ENCODE results near the gene PFDN4. TPM values are rescaled to one million over a fixed set of nuclear protein-coding genes. Genes with fewer than 3 reads are reported as not detected.
"Not testable (repeated sequence)": the region's sequence is repeated elsewhere in the genome, so short reads cannot be mapped to it uniquely, and the experiment has no call there.

PFDN4 gene
- total RNA-seq, 1 donor from 2014 or later: 143 TPM

DNA sequence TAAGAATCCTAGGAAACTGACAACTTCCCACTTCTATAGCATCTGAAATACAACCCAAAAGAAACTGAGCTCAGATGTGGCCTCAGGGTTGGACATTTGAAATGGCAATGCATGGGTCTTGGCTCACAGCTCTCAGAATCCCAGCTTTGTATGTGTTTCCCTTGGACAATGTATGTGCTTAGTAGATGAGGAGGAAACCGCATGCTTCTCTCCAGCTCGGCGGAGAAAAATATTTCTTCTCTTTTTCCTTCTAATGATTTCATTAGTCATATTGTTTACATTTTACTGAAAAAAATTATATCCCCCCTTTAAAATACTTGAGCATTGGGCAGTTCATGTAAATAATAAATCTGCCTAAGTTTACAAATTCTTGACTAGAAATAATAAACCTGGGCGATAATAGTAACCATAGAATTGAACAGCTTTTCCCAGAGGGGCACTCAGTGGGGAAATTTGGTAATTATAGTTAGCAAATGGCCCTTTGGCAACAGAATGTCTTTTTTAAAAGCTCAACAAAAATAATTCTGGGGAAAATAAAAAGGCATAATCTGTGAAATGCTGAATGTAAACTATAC lies 55.3 kb downstream of the PFDN4 start:
- Histone ChIP-seq H3K27me3 (ENCODE audit: control insufficient read depth, insufficient read depth, low read length) (no peaks in the 10 kb centered on the region), H3K36me3 (ENCODE audit: control insufficient read depth, insufficient read depth, low read length) (no peaks in the 10 kb centered on the region), H3K4me3 (ENCODE audit: low read depth, low read length) (no peak overlapping the region)
- TF ChIP-seq CTCF (IDR thresholded peaks at IDR 0.05; ENCODE audit: insufficient read depth, low read length, poor library complexity, severe bottlenecking): no peak
- no peak for DNase-seq (ENCODE audit: low read depth)

DNA sequence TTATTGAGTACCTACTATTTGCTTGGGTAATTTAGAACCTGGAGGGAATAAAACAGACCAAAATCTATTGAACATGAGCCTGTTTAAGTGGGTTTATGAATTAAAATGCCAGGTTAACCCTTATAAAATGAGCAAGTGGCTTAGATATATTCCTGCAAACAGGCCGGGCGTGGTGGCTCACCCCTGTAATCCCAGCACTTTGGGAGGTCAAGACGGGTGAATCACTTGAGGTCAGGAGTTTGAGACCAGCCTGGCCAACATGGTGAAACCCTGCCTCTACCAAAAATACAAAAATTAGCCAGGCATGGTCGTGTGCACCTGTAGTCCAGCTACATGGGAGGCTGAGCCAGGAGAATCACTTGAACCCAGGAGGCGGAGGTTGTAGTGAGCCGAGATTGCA lies 57.9 kb downstream of the PFDN4 start:
- H3K4me3 ChIP-seq (ENCODE audit: low read depth, low read length); H3K36me3 ChIP-seq (ENCODE audit: control insufficient read depth, insufficient read depth, low read length); H3K27me3 ChIP-seq (ENCODE audit: control insufficient read depth, insufficient read depth, low read length); DNase-seq (ENCODE audit: low read depth): not testable (repeated sequence)

- no peak for DNase-seq (ENCODE audit: low read depth)
- TF ChIP-seq CTCF (IDR thresholded peaks at IDR 0.05; ENCODE audit: insufficient read depth, low read length, poor library complexity, severe bottlenecking): no peak
- Histone ChIP-seq H3K36me3 (ENCODE audit: control insufficient read depth, insufficient read depth, low read length) (no peaks in the 10 kb centered on the region), H3K4me3 (ENCODE audit: low read depth, low read length) (no peak overlapping the region), H3K27me3 (ENCODE audit: control insufficient read depth, insufficient read depth, low read length) (no peaks in the 10 kb centered on the region)
These were observed 59.0 kb downstream of the PFDN4 start for GRCh38 chr20:54266844-54267243.

- no peak overlapping the region for H3K4me3 ChIP-seq (ENCODE audit: low read depth, low read length)
- no peaks in the 10 kb centered on the region for H3K36me3 ChIP-seq (ENCODE audit: control insufficient read depth, insufficient read depth, low read length)
- DNase-seq (ENCODE audit: low read depth): peak; percentile 60
- H3K27me3 ChIP-seq (ENCODE audit: control insufficient read depth, insufficient read depth, low read length): no peaks in the 10 kb centered on the region
- TF ChIP-seq CTCF (IDR thresholded peaks at IDR 0.05; ENCODE audit: insufficient read depth, low read length, poor library complexity, severe bottlenecking): no peak
These were observed 59.7 kb downstream of the PFDN4 start for GRCh38 chr20:54267483-54268003.

GRCh38 chr20:54268941-54269340 lies 61.1 kb downstream of the PFDN4 start:
- DNase-seq (ENCODE audit: low read depth): no peak
- Histone ChIP-seq H3K36me3 (ENCODE audit: control insufficient read depth, insufficient read depth, low read length) (no peaks in the 10 kb centered on the region), H3K27me3 (ENCODE audit: control insufficient read depth, insufficient read depth, low read length) (no peaks in the 10 kb centered on the region), H3K4me3 (ENCODE audit: low read depth, low read length) (no peak overlapping the region)
- TF ChIP-seq CTCF (IDR thresholded peaks at IDR 0.05; ENCODE audit: insufficient read depth, low read length, poor library complexity, severe bottlenecking): no peak

Other genes starting within 250 kb of the PFDN4 start
- gene BCAS1, start 137.5 kb upstream of the PFDN4 start, total RNA-seq: 0.04 TPM in 1 of 2 replicates, not detected in the other
- 0.04 and 0.82 TPM in 2 replicates for gene CYP24A1, start 34.1 kb upstream of the PFDN4 start, total RNA-seq

Measured in kidney epithelial cell (primary cell).